SK-N-SH treated with all-trans-retinoic acid at 6 μM for 48 hours (cell line): ENCODE results near the gene PMM2.
"Not testable (repeated sequence)": the region's sequence is repeated elsewhere in the genome, so short reads cannot be mapped to it uniquely, and the experiment has no call there.

Source experiments
- ATAC-seq: fragments of 200-7000 bp; cut with Tn5 transposase; 3 replicates; pipeline ENCODE4 v1.9.1; 2020; ENCODE audit warnings: mild to moderate bottlenecking, moderate library complexity
- ARNTL ChIP-seq: fragments of 450-650 bp; formaldehyde crosslinking; IDR thresholded peaks from 2 replicates; pipeline ENCODE4 v1.5.0; 2020; ENCODE audit warnings: low read depth, mild to moderate bottlenecking, moderate library complexity, borderline replicate concordance
- BACH2 ChIP-seq: fragments of 250-450 bp; sonication (Bioruptor Pico); IDR thresholded peaks from 2 replicates; pipeline ENCODE4 v1.9.0; 2021; ENCODE audit warnings: mild to moderate bottlenecking, borderline replicate concordance
- CSDC2 ChIP-seq: fragments of 250-450 bp; sonication (Bioruptor Pico); IDR thresholded peaks from 2 replicates; pipeline ENCODE4 v1.5.0; 2020; ENCODE audit warnings: mild to moderate bottlenecking, moderate library complexity
- ESRRG ChIP-seq: fragments of 250-450 bp; sonication (Bioruptor Pico); IDR thresholded peaks from 2 replicates; pipeline ENCODE4 v1.6.1; 2021; ENCODE audit warnings: mild to moderate bottlenecking
- GLIS3 ChIP-seq: fragments of 250-450 bp; sonication (Bioruptor Pico); IDR thresholded peaks from 2 replicates; pipeline ENCODE4 v1.5.0; 2020; ENCODE audit warnings: mild to moderate bottlenecking, moderate library complexity
- ISL1 ChIP-seq: fragments of 250-450 bp; sonication (Bioruptor Pico); IDR thresholded peaks from 2 replicates; pipeline ENCODE4 v2.1.2; 2022; ENCODE audit warnings: mild to moderate bottlenecking, moderate library complexity
- OSR1 ChIP-seq: fragments of 250-450 bp; sonication (Bioruptor Pico); IDR thresholded peaks from 2 replicates; pipeline ENCODE4 v1.8.0; 2022; ENCODE audit warnings: moderate library complexity, mild to moderate bottlenecking, inconsistent platforms
- PPARA ChIP-seq: fragments of 250-450 bp; sonication (Bioruptor Pico); IDR thresholded peaks from 2 replicates; pipeline ENCODE4 v1.5.0; 2020; ENCODE audit warnings: mild to moderate bottlenecking, borderline replicate concordance
- RARB ChIP-seq: fragments of 250-450 bp; sonication (Bioruptor Pico); IDR thresholded peaks from 2 replicates; pipeline ENCODE4 v1.8.0; 2021; ENCODE audit warnings: mild to moderate bottlenecking, moderate library complexity
- SNAI2 ChIP-seq: fragments of 250-450 bp; sonication (Bioruptor Pico); IDR thresholded peaks from 2 replicates; pipeline ENCODE4 v1.5.0; 2020; ENCODE audit warnings: mild to moderate bottlenecking, moderate library complexity
- TCF4 ChIP-seq: fragments of 250-450 bp; sonication (Bioruptor Pico); IDR thresholded peaks from 2 replicates; pipeline ENCODE4 v1.8.0; 2021; ENCODE audit warnings: mild to moderate bottlenecking, moderate library complexity, borderline replicate concordance
- TOX ChIP-seq: fragments of 250-450 bp; sonication (Bioruptor Pico); IDR thresholded peaks from 2 replicates; pipeline ENCODE4 v1.8.0; 2021; ENCODE audit warnings: mild to moderate bottlenecking, moderate library complexity, borderline replicate concordance
- ZC3H10 ChIP-seq: fragments of 250-450 bp; sonication (Bioruptor Pico); IDR thresholded peaks from 2 replicates; pipeline ENCODE4 v1.5.1; 2021; ENCODE audit warnings: mild to moderate bottlenecking, moderate library complexity
- ZFP3 ChIP-seq: fragments of 250-450 bp; sonication (Bioruptor Pico); IDR thresholded peaks from 2 replicates; pipeline ENCODE4 v1.5.0; 2020; ENCODE audit warnings: mild to moderate bottlenecking, moderate library complexity
- ZFP30 ChIP-seq: fragments of 450-650 bp; formaldehyde crosslinking; IDR thresholded peaks from 2 replicates; pipeline ENCODE4 v1.5.0; 2022; ENCODE audit warnings: mild to moderate bottlenecking, moderate library complexity
- ZNF70 ChIP-seq: fragments of 450-650 bp; formaldehyde crosslinking; IDR thresholded peaks from 2 replicates; pipeline ENCODE4 v1.5.0; 2020; ENCODE audit warnings: mild to moderate bottlenecking, moderate library complexity
- ZNF8 ChIP-seq: fragments of 450-650 bp; formaldehyde crosslinking; IDR thresholded peaks from 2 replicates; pipeline ENCODE4 v1.5.0; 2020; ENCODE audit warnings: mild to moderate bottlenecking, moderate library complexity
- TF ChIP-seq, protein P1 (sequence below): fragments of 250-450 bp; sonication (Bioruptor Pico); IDR thresholded peaks from 2 replicates; pipeline ENCODE4 v1.5.1; 2021; ENCODE audit warnings: mild to moderate bottlenecking, moderate library complexity
- TF ChIP-seq, protein P2 (sequence below): fragments of 250-450 bp; sonication (Bioruptor Pico); IDR thresholded peaks from 2 replicates; pipeline ENCODE4 v1.8.0; 2020; ENCODE audit warnings: mild to moderate bottlenecking, moderate library complexity, borderline replicate concordance
- TF ChIP-seq, protein P3 (sequence below): fragments of 250-450 bp; sonication (Bioruptor Pico); IDR thresholded peaks from 2 replicates; pipeline ENCODE4 v1.5.1; 2020; ENCODE audit warnings: low read depth, mild to moderate bottlenecking, moderate library complexity

PMM2 gene

DNA sequence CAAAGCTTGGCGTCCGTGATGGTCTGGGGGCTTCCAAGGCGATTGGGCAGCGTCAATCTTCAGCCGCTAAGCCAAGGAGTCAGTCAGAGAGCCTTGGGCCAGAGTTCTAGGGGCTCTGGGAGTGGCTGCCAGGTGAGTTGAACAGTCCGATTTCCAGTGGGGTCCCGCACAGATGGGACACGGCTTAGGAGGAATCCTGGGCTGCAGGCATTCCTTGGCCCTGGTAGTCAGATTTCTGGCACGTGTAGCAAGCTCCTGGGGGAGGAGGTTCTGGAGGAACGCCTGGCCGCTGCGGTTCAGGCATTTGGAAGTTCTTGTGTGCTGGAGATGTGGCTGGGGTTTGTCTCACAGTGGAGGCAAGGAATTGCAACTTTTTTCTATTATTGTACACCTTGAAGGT lies 45.7 kb downstream of the PMM2 start:
- ATAC-seq, result not testable (repeated sequence)

DNA sequence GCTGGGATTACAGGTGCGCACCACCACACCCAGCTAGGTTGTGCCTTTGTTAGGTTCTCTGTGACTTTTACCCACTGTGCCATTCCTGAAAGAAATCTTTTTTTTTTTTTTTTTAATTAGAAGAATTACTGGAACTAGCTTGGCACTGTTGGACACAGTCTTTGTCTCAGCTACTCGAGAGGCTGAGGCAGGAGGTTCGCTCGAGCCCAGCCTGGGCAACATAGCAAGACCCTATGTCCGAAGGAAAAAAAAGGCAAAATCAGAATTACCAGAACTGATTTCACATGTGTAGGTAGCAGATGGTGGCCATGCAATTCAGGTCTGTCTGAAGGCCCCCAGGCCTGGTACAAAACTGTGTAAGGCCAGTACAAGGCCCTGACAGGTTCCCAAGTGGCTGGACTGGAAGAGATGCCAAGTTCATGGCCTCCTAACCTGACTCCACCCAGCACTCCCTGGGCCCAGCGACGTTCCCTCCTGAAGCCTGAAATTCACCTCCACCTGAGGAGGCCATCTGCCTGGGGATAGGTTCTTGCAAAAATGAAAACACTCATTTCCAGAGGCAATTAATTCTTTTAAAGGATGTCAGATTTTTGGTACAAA lies 48.2 kb downstream of the PMM2 start:
- TF ChIP-seq ISL1 (CRISPR knock-in tag), result no peak
- no peak for TF ChIP-seq ZFP3 (CRISPR knock-in tag)
- TF ChIP-seq BACH2, result no peak
- no peak for TF ChIP-seq TOX (CRISPR knock-in tag)
- no peak for TF ChIP-seq TCF4 (CRISPR knock-in tag)
- no peak for TF ChIP-seq ZC3H10 (CRISPR knock-in tag)
- TF ChIP-seq, protein P1, sequence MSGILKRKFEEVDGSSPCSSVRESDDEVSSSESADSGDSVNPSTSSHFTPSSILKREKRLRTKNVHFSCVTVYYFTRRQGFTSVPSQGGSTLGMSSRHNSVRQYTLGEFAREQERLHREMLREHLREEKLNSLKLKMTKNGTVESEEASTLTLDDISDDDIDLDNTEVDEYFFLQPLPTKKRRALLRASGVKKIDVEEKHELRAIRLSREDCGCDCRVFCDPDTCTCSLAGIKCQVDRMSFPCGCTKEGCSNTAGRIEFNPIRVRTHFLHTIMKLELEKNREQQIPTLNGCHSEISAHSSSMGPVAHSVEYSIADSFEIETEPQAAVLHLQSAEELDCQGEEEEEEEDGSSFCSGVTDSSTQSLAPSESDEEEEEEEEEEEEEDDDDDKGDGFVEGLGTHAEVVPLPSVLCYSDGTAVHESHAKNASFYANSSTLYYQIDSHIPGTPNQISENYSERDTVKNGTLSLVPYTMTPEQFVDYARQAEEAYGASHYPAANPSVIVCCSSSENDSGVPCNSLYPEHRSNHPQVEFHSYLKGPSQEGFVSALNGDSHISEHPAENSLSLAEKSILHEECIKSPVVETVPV (CRISPR knock-in tag), result no peak
- TF ChIP-seq, protein P2, sequence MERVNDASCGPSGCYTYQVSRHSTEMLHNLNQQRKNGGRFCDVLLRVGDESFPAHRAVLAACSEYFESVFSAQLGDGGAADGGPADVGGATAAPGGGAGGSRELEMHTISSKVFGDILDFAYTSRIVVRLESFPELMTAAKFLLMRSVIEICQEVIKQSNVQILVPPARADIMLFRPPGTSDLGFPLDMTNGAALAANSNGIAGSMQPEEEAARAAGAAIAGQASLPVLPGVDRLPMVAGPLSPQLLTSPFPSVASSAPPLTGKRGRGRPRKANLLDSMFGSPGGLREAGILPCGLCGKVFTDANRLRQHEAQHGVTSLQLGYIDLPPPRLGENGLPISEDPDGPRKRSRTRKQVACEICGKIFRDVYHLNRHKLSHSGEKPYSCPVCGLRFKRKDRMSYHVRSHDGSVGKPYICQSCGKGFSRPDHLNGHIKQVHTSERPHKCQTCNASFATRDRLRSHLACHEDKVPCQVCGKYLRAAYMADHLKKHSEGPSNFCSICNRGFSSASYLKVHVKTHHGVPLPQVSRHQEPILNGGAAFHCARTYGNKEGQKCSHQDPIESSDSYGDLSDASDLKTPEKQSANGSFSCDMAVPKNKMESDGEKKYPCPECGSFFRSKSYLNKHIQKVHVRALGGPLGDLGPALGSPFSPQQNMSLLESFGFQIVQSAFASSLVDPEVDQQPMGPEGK, result no peak
- TF ChIP-seq ESRRG, result no peak
- TF ChIP-seq, protein P3, sequence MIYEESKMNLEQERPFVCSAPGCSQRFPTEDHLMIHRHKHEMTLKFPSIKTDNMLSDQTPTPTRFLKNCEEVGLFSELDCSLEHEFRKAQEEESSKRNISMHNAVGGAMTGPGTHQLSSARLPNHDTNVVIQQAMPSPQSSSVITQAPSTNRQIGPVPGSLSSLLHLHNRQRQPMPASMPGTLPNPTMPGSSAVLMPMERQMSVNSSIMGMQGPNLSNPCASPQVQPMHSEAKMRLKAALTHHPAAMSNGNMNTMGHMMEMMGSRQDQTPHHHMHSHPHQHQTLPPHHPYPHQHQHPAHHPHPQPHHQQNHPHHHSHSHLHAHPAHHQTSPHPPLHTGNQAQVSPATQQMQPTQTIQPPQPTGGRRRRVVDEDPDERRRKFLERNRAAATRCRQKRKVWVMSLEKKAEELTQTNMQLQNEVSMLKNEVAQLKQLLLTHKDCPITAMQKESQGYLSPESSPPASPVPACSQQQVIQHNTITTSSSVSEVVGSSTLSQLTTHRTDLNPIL (CRISPR knock-in tag), result no peak
- no peak for TF ChIP-seq ARNTL
- no peak for TF ChIP-seq CSDC2 (CRISPR knock-in tag)
- no peak for TF ChIP-seq RARB (CRISPR knock-in tag)
- no peak for TF ChIP-seq ZFP30 (CRISPR knock-in tag)
- TF ChIP-seq PPARA (CRISPR knock-in tag), result no peak
- no peak for TF ChIP-seq ZNF8 (CRISPR knock-in tag)
- TF ChIP-seq, all 23 proteins: peak for 0
- ATAC-seq, result no peak

DNA sequence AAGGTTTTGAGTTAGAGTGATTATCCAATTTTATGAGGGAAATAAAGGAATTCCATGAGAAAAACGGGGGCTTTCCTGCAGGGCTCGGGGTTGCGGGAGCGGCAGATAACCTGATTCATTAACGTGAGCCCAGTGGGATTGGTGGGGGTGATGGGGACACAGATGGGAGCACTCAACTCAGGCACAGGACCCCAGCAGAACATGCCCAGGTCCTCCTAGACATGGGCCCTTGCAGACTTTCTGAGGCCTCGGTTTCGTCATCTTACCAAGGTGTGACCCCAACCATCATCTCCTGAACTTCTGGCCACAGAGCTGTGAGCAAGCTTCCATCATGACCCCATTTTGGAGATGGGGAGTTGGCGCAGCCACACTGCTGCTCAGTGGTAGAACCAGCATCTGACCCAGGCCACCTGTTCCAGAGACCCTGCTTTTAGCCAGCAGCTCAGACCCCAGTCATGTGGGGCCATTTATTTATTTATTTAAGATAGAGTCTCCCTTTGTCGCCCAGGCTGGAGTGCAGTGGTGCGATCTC lies 48.8 kb downstream of the PMM2 start:
- ATAC-seq, result no peak
- TF ChIP-seq, protein P1 (CRISPR knock-in tag), result no peak
- TF ChIP-seq GLIS3 (CRISPR knock-in tag) (no peak), ARNTL (no peak), SNAI2 (no peak), BACH2 (no peak), CSDC2 (CRISPR knock-in tag) (no peak), ZNF70 (CRISPR knock-in tag) (no peak), ZFP30 (CRISPR knock-in tag) (no peak), ZFP3 (CRISPR knock-in tag) (no peak), ISL1 (CRISPR knock-in tag) (no peak), OSR1 (CRISPR knock-in tag) (no peak), ZC3H10 (CRISPR knock-in tag) (no peak)
- TF ChIP-seq, protein P2, result no peak
- TF ChIP-seq, all 23 proteins: peak for 0

DNA sequence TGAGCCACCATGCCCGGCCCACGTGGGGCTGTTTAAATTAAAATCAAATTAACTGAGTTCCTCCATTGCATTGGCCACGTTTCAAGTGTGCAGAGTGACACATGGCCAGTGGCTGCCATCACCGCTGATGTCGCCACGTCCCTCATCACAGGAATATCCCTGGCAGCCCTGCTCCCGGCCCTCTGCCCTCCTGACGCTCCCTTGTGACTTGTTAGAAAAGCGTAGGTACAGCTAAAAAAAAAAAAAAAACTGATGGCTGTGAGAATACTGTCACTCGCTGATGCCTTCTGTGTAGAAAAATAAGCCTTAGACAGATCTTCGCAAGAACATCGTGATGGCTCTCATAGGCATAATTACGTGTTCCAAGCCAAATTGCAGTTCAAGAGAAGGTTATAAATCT lies 49.5 kb downstream of the PMM2 start:
- no peak for TF ChIP-seq OSR1 (CRISPR knock-in tag)
- TF ChIP-seq, all 23 proteins: peak for 0
- no peak for ATAC-seq
